ENCODE data around the gene GOLGA1. TPM values are rescaled to one million over a fixed set of nuclear protein-coding genes. Genes with fewer than 3 reads are reported as not detected.

The GOLGA1 gene
- total and polyA plus RNA-seq, 2 of the 13 experiments (the other 11 are each of a cell fraction or from before 2014, with no cell fraction given), result 12.7 to 15.9 TPM

DNA sequence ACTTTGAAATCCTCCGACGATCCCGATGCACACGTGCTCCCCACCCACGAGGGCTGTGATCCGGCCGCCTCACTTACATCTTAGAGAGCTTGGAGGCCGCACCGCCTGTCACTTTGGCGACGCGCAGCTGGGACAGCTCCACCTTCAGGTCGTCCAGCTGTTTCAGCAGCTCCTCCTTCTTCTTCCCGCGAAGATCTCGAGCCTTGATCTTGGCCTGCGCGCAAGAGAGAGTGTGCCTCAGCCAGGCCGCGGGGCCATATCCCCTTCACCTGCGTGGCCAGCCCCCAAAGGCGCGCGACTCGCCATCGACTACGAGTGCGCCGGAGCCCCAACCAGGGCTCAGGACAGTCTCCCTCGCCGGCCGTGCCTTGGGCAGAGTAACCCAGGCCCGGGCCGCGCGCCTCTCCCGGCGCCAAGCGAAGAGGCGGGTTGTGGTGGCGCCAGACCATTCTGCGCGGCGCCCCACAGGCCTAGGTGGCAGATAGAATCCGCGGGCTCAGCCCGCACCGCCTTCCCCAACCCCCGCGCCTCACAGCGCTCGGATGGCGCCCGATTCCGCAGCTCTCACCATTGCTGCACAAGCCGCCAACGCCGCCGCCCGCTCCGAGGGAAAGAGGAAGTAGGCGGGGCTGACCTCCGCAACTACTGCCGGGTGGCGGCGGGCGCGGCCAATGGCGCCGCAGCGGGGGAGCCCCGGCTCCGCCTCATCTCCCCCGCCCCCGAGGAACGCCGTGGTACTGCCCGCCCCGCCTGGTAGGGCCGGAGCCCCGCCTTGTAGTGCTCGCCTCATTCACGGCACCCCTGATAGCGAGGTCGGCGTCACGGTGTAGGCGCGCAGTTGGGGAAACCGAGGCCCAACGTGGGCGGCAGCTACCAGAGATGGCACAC is 79.3 kb downstream of the GOLGA1 start, which contains the start of the genes ARPC5L and RPL35 (continued):
- TF ChIP-seq, protein P1, sequence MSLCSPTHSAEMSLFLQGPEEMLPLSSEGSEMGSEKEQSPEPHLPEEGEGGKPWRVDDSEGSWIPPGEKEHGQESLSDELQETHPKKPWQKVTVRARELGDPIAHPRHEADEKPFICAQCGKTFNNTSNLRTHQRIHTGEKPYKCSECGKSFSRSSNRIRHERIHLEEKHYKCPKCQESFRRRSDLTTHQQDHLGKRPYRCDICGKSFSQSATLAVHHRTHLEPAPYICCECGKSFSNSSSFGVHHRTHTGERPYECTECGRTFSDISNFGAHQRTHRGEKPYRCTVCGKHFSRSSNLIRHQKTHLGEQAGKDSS (CRISPR knock-in tag; IDR thresholded peaks at IDR 0.05; ENCODE audit: borderline replicate concordance, low read depth), result peak; percentile 20; the same call in 1 of the 2 replicates
- TF ChIP-seq, protein P2, sequence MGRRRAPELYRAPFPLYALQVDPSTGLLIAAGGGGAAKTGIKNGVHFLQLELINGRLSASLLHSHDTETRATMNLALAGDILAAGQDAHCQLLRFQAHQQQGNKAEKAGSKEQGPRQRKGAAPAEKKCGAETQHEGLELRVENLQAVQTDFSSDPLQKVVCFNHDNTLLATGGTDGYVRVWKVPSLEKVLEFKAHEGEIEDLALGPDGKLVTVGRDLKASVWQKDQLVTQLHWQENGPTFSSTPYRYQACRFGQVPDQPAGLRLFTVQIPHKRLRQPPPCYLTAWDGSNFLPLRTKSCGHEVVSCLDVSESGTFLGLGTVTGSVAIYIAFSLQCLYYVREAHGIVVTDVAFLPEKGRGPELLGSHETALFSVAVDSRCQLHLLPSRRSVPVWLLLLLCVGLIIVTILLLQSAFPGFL (CRISPR knock-in tag; IDR thresholded peaks at IDR 0.05), result no peak
- TF ChIP-seq ZNF672 (CRISPR knock-in tag; IDR thresholded peaks at IDR 0.05) (no peak), ZNF747 (CRISPR knock-in tag; IDR thresholded peaks at IDR 0.05; ENCODE audit: borderline replicate concordance) (peak; percentile 64; the same call in 1 of the 2 replicates), ZNF207 (IDR thresholded peaks at IDR 0.05; ENCODE audit: borderline replicate concordance) (no peak), ZFP1 (CRISPR knock-in tag; IDR thresholded peaks at IDR 0.05) (no peak), TCF7L2 (IDR thresholded peaks at IDR 0.05; ENCODE audit: low read depth, low read length) (no peak), GTF3A (CRISPR knock-in tag; conservative IDR thresholded peaks at IDR 0.05) (no peak), U2AF1 (optimal IDR thresholded peaks at IDR 0.05; ENCODE audit: low read depth, low read length) (no peak), PCBP2 (optimal IDR thresholded peaks at IDR 0.05; ENCODE audit: low read depth, low read length, poor library complexity, severe bottlenecking) (no peak), KDM3A (CRISPR knock-in tag; IDR thresholded peaks at IDR 0.05; ENCODE audit: low read depth) (no peak), KAT2B (IDR thresholded peaks at IDR 0.05; ENCODE audit: borderline replicate concordance, low read depth, low read length) (no peak), ZNF883 (CRISPR knock-in tag; IDR thresholded peaks at IDR 0.05; ENCODE audit: not compliant biosample characterization) (peak; percentile 80), ZBTB42 (CRISPR knock-in tag; IDR thresholded peaks at IDR 0.05) (0 out of 2 replicates have a peak, but pooled peaks have one; percentile 4), SRSF9 (IDR thresholded peaks at IDR 0.05; ENCODE audit: borderline replicate concordance, insufficient read depth, low read depth, low read length, poor library complexity, severe bottlenecking) (no peak), ZNF33A (CRISPR knock-in tag; IDR thresholded peaks at IDR 0.05; ENCODE audit: borderline replicate concordance) (no peak), KAT8 (CRISPR knock-in tag; IDR thresholded peaks at IDR 0.05) (peak; percentile 86)
- TF ChIP-seq, protein P3, sequence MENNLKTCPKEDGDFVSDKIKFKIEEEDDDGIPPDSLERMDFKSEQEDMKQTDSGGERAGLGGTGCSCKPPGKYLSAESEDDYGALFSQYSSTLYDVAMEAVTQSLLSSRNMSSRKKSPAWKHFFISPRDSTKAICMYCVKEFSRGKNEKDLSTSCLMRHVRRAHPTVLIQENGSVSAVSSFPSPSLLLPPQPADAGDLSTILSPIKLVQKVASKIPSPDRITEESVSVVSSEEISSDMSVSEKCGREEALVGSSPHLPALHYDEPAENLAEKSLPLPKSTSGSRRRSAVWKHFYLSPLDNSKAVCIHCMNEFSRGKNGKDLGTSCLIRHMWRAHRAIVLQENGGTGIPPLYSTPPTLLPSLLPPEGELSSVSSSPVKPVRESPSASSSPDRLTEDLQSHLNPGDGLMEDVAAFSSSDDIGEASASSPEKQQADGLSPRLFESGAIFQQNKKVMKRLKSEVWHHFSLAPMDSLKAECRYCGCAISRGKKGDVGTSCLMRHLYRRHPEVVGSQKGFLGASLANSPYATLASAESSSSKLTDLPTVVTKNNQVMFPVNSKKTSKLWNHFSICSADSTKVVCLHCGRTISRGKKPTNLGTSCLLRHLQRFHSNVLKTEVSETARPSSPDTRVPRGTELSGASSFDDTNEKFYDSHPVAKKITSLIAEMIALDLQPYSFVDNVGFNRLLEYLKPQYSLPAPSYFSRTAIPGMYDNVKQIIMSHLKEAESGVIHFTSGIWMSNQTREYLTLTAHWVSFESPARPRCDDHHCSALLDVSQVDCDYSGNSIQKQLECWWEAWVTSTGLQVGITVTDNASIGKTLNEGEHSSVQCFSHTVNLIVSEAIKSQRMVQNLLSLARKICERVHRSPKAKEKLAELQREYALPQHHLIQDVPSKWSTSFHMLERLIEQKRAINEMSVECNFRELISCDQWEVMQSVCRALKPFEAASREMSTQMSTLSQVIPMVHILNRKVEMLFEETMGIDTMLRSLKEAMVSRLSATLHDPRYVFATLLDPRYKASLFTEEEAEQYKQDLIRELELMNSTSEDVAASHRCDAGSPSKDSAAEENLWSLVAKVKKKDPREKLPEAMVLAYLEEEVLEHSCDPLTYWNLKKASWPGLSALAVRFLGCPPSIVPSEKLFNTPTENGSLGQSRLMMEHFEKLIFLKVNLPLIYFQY (CRISPR knock-in tag; IDR thresholded peaks at IDR 0.05; ENCODE audit: borderline replicate concordance), result no peak
- TF ChIP-seq, protein P4, sequence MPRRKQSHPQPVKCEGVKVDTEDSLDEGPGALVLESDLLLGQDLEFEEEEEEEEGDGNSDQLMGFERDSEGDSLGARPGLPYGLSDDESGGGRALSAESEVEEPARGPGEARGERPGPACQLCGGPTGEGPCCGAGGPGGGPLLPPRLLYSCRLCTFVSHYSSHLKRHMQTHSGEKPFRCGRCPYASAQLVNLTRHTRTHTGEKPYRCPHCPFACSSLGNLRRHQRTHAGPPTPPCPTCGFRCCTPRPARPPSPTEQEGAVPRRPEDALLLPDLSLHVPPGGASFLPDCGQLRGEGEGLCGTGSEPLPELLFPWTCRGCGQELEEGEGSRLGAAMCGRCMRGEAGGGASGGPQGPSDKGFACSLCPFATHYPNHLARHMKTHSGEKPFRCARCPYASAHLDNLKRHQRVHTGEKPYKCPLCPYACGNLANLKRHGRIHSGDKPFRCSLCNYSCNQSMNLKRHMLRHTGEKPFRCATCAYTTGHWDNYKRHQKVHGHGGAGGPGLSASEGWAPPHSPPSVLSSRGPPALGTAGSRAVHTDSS (CRISPR knock-in tag; conservative IDR thresholded peaks at IDR 0.05), result no peak
- TF ChIP-seq, protein P5, sequence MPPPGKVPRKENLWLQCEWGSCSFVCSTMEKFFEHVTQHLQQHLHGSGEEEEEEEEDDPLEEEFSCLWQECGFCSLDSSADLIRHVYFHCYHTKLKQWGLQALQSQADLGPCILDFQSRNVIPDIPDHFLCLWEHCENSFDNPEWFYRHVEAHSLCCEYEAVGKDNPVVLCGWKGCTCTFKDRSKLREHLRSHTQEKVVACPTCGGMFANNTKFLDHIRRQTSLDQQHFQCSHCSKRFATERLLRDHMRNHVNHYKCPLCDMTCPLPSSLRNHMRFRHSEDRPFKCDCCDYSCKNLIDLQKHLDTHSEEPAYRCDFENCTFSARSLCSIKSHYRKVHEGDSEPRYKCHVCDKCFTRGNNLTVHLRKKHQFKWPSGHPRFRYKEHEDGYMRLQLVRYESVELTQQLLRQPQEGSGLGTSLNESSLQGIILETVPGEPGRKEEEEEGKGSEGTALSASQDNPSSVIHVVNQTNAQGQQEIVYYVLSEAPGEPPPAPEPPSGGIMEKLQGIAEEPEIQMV (CRISPR knock-in tag; IDR thresholded peaks at IDR 0.05; ENCODE audit: low read depth), result 0 out of 2 replicates have a peak, but pooled peaks have one; percentile 49

Measured in HepG2 (cell line).